Omental fat pad (tissue), 4 donors: Measurements from ENCODE around the gene FBN1. TPM values are rescaled to one million over a fixed set of nuclear protein-coding genes. Genes with fewer than 3 reads are reported as not detected.
A peak's percentile ranks its signal among the peaks of the same experiment; 100 is the strongest.

Experiments used
- ATAC-seq: fragments of 150-250 bp; one replicate; pipeline ENCODE4 v1.9.1; 2016; ENCODE audit warnings: mild to moderate bottlenecking, moderate library complexity; ENCODE audit not compliant: low FRiP score
- DNase-seq: peaks from one replicate; pipeline ENCODE4 v3.0.0-alpha.2; 2019; ENCODE audit warnings: low spot score
- total RNA-seq, 4 donors: library from RNA; depleted of rRNA; stranded (reverse); fragments of >200 nt; gene quantifications; one replicate each; pipeline ENCODE4 v1.1.0, GENCODE V29; 2016
- TF ChIP-seq, protein P1 (sequence below), 3 donors: fragments of 450-650 bp; IDR thresholded peaks; one replicate each; pipeline ENCODE4 v1.5.1; 2016 to 2017; ENCODE audit warnings: antibody characterized with exemption in 3 of 3, mild to moderate bottlenecking in 3 of 3, moderate library complexity in 2 of 3

Gene FBN1
- total RNA-seq, 4 donors from 2014 or later, result 91.5 to 413 (median 137) TPM

DNA sequence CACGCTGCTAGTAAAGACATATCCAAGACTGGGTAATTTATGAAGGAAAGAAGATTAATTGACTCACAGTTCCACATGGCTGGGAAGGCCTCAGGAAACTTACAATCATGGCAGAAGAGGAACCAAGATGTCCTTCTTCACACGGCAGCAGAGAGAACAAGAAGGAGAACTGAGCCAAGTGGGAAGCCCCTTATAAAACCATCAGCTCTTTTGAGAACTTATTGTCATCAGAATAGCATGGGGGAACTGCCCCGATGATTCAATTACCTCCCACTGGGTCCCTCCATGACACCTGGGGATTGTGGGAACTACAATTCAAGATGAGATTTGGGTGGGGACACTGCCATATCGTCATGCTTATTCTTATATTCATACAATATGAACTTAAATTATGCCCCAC, 265.3 kb downstream of the FBN1 start:
- TF ChIP-seq, protein P1, sequence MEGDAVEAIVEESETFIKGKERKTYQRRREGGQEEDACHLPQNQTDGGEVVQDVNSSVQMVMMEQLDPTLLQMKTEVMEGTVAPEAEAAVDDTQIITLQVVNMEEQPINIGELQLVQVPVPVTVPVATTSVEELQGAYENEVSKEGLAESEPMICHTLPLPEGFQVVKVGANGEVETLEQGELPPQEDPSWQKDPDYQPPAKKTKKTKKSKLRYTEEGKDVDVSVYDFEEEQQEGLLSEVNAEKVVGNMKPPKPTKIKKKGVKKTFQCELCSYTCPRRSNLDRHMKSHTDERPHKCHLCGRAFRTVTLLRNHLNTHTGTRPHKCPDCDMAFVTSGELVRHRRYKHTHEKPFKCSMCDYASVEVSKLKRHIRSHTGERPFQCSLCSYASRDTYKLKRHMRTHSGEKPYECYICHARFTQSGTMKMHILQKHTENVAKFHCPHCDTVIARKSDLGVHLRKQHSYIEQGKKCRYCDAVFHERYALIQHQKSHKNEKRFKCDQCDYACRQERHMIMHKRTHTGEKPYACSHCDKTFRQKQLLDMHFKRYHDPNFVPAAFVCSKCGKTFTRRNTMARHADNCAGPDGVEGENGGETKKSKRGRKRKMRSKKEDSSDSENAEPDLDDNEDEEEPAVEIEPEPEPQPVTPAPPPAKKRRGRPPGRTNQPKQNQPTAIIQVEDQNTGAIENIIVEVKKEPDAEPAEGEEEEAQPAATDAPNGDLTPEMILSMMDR (IDR thresholded peaks at IDR 0.05), result no peak
- no peak for DNase-seq
- ATAC-seq, result no peak

DNA sequence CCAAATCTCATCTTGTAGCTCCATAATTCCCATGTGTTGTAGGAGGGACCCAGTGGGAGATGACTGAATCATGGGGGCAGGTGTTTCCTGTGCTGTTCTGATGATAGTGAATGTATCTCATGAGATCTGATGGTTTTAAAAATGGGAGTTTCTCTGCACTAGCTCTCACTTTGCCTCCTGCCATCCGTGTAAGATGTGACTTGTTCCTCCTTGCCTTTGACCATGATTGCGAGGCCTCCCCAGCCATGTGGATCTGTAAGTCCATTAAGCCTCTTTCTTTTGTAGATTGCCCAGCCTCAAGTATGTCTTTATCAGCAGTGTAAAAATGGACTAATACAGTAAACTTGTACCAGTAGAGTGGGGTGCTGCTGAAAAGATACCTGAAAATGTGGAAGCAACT, 269.7 kb downstream of the FBN1 start:
- no peak for ATAC-seq
- TF ChIP-seq, protein P1 (IDR thresholded peaks at IDR 0.05), result no peak
- DNase-seq, result no peak

DNA sequence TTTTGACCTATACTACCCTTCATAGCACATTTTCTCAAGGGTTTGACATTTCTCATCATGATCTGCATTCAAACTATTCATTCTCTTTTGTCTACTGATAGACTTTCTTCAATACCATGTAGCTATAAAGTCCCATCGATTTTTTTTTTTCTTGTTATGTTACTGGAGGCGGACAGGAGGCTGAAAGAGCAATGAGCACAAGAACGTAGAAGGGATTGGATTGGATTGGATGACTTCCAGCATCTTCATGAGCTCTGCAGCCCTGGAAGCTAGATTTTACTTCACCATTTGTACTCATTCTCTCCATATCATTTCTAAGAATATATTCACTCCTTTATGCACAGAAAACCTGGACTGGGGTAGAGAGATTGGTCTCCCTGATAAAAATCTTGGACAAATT, 271.0 kb downstream of the FBN1 start:
- DNase-seq, result no peak
- no peak for ATAC-seq
- TF ChIP-seq, protein P1 (IDR thresholded peaks at IDR 0.05), result no peak

DNA sequence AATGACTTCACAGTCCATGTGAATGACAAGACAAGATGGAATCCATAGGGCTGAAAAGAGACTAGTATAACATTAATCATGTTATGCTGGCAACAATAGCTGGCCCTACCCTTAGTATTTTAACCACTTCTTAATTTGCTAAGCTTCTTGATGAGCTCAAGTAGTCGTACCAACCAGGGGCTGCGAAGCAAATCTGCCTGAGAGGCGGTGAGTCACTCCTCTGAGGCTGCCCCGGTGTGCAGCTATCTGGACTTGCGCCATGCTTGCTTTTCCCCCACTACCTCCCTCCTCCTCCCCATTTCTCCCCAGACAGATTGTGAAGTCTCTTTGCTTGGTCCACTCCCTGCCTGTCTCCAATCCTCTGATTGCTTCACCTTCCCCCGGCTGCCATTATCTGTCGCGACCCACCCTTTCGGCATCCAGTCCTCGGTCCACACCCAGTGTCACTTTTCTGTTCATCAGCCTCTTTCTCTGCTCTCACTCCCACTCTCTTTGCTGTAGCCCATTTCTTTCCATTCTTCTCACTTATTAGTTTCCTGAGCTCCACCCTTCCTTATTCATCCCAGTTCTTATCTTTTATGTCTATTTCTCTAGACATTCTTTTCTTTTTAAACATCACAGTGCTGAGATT, 271.6 kb downstream of the FBN1 start:
- TF ChIP-seq, protein P1 (IDR thresholded peaks at IDR 0.05), result no peak
- DNase-seq (no peak), ATAC-seq (peak; percentile 93)

DNA sequence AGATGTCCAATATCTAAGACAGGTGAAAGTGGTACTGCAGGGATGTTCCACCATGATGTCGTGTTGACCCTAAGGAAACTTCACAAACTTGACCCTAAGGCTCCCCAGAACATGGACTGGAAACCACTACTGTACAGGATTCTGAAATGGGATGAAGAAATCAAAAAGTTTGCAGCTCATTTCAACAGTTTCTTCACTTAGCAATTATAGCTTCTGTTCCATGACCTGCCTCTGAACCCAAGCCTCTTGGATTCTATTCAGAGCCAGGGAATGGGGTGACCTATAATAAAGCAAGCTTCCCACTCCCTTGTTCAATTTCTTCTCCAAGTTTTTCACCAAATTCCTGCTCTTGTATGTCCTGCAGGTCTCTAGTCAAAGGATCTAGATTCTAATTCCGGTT, 273.5 kb downstream of the FBN1 start:
- no peak for ATAC-seq
- no peak for DNase-seq
- TF ChIP-seq, protein P1 (IDR thresholded peaks at IDR 0.05), result no peak

DNA sequence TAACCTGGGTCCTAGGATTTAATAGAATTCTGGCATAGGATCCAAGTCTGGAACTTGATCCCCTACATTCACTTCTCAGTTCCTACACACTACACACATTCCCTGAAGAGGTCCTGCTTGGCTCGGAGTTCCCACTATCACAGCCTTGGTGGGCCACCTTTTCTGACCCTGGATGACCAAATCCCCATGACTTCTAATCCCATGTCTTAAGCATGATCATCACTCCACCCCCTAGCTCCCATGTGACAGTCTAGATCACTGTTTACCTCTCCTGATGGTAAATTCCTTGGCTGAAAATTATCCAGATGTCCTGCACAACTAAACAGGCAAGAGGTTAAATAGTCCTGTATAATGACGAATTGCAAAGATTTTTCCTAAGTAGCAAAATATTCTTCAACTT, 274.0 kb downstream of the FBN1 start:
- TF ChIP-seq, protein P1 (IDR thresholded peaks at IDR 0.05), result no peak
- no peak for DNase-seq
- no peak for ATAC-seq

DNA sequence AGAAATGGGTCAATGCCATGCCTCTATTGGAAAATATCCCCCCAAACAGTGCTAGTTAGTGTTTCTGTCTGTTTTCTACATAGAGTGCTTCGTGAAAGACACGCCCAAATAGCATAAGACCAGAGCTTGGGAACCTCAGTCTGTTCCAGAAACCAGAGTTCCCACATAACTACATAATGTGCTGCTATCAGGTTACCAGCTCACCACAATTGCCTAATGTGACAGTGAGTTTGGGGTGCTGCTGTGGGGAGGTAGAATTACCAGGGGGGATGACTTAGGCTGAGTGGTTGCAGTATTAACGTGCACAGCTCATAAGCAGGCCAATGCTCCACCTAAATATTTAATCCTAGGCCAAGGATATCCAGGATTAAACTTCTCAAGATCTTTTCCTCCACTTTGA, 275.0 kb downstream of the FBN1 start:
- TF ChIP-seq, protein P1 (IDR thresholded peaks at IDR 0.05), result no peak
- no peak for ATAC-seq
- no peak for DNase-seq
